Spinal cord (tissue), 10 donors: Measurements from ENCODE around the gene GAB4. TPM values are rescaled to one million over a fixed set of nuclear protein-coding genes. Genes with fewer than 3 reads are reported as not detected.

ENCODE experiments used
- DNase-seq, 6 donors: peaks; one replicate each; pipeline versions ENCODE4 v3.0.0 to v3.0.0-alpha.2; 2013 to 2015; ENCODE audit warnings: low spot score in 6 of 6, low read depth in 4 of 6
- H3K27ac ChIP-seq: one replicate; pipeline ENCODE4 v1.5.1; 2013; ENCODE audit warnings: low read depth, low read length, control low read depth
- H3K27me3 ChIP-seq: one replicate; pipeline ENCODE4 v1.6.1; 2013; ENCODE audit warnings: low read length; ENCODE audit not compliant: control insufficient read depth, insufficient read depth
- H3K36me3 ChIP-seq: one replicate; pipeline ENCODE4 v1.6.1; 2013; ENCODE audit warnings: low read length; ENCODE audit not compliant: control insufficient read depth, insufficient read depth
- H3K4me1 ChIP-seq: one replicate; pipeline ENCODE4 v1.6.1; 2013; ENCODE audit warnings: low read length; ENCODE audit not compliant: control insufficient read depth, insufficient read depth
- H3K4me3 ChIP-seq: one replicate; pipeline ENCODE4 v1.5.1; 2013; ENCODE audit warnings: low read depth, low read length, control low read depth
- H3K9me3 ChIP-seq: one replicate; pipeline ENCODE4 v1.6.1; 2013; ENCODE audit warnings: low read length; ENCODE audit not compliant: control insufficient read depth, insufficient read depth
- WGBS: methylation state at CpG from one replicate; pipeline ENCODE4 v1.1.5; 2013; ENCODE audit warnings: missing lambda C conversion rate; ENCODE audit not compliant: insufficient coverage; 5-methylcytosine and 5-hydroxymethylcytosine counted together
- polyA plus RNA-seq, 2 donors: library from polyadenylated mRNA; unstranded; fragments of 120-200 nt; gene quantifications; one replicate each; pipeline ENCODE4 v1.2.1, GENCODE V29; 2013; ENCODE audit not compliant: insufficient read length in 2 of 2
- total RNA-seq, 2 donors: library from RNA; depleted of rRNA in 1 of 2; stranded (reverse); fragments of 120-200 nt in 1 of 2; fragments of >200 nt in 1 of 2; gene quantifications; one replicate each; pipeline versions ENCODE4 v1.2.3 to v1.2.4, GENCODE V29; 2013 to 2014
- donor health status: healthy.

Gene GAB4
- total and polyA plus RNA-seq, 4 donors, result 0.06 to 0.36 (median 0.18) TPM

DNA sequence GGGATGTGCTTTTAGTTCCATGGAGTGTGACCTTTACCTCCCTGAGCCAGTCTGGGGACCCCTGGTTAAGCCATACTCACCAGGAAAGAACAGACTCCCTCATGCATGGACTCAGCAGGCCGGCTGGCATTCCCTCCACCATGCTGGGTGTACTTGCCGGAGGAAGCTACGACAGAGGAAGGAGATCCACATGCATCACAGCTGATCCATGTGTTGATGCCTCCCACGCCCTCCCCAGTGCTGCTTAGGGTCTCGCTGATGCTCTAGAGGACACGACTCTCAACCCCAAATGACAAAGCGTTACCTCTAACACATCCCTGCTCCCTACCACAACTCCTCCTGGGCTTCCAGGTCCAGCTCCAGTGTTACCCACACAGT lies 39.8 kb downstream of the GAB4 start:
- 76% methylated on average over 7 of the region's 7 CpGs for WGBS
- no peak for DNase-seq
- H3K27me3 ChIP-seq, result no peaks in the 10 kb centered on the region

DNA sequence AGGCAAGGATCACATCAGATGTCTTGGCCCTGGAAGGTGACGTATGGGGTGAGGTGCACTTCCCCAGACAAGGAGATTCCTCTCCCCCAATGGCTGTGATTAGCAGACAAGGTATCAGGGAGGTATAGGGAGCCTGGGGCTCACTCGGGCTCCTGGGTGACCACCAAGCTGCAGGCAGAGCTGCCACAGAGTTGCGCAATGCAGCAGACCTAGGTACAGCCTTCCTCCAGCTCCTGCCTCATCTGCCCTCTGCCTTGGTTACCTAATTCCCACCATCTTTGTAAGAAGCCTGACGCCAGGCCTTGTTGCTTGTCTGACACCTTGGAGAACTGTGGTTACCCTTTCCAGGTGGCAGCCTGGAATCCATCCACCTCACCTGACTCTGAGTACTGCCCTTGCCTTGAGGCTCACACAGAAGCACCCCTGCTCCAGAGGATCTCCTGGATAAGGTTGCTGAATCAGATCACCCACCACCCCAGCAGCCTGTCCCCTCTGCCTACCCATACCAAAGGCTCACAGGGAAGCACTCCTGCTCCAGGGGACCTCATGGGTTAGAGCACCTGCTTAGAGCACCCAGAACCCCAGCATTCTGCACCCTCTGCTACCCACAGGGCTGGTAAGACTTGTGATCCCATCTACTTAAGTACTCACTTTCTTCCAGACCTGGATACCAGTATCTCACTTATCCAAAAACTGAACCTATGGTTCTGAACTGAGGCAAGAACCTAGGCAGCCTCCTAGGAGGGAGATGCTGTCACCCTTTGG lies 40.4 kb downstream of the GAB4 start:
- Histone ChIP-seq H3K9me3 (no peaks in the 10 kb centered on the region), H3K4me1 (peaks cover 11% of the 10 kb centered on the region), H3K27ac (no peak overlapping the region), H3K4me3 (no peak overlapping the region), H3K36me3 (no peaks in the 10 kb centered on the region), H3K27me3 (no peaks in the 10 kb centered on the region)
- no peak for DNase-seq
- WGBS, result 82% methylated on average over 3 of the region's 4 CpGs

More for the DNA sequence above, 39.8 kb downstream of the GAB4 start:
- Histone ChIP-seq H3K36me3 (no peaks in the 10 kb centered on the region), H3K27ac (no peak overlapping the region), H3K4me1 (peaks cover 11% of the 10 kb centered on the region), H3K9me3 (no peaks in the 10 kb centered on the region), H3K4me3 (no peak overlapping the region)

DNA sequence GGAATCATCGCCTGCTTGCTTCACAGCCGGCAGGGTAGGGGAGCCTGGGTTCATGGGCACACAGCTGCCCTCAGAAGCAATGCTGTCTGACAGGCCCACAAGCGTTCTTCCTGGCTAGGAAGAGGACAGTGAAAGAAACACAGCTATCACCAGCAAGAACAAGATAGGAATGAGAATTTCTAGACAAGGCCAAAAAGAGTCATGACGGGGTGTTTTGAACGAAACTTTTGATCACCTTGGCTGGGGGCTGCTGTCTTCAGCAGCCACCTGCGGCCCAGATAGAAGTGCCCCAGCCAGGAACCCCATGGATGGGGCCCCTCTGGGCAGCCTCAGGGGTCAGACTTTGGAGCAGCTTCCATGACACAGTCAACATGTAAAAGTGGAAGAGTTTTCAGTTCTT lies 41.8 kb downstream of the GAB4 start:
- Histone ChIP-seq H3K9me3 (no peaks in the 10 kb centered on the region), H3K4me3 (no peak overlapping the region), H3K27me3 (no peaks in the 10 kb centered on the region), H3K27ac (no peak overlapping the region), H3K4me1 (peaks cover 11% of the 10 kb centered on the region), H3K36me3 (no peaks in the 10 kb centered on the region)
- WGBS, result 90% methylated on average over 6 of the region's 6 CpGs
- DNase-seq, result no peak

- no peak overlapping the region for H3K27ac ChIP-seq
- no peaks in the 10 kb centered on the region for H3K36me3 ChIP-seq
- WGBS, result 79% methylated on average over 4 of the region's 5 CpGs
- no peaks in the 10 kb centered on the region for H3K27me3 ChIP-seq
- no peak for DNase-seq
- H3K4me3 ChIP-seq, result no peak overlapping the region
- no peaks in the 10 kb centered on the region for H3K9me3 ChIP-seq
- H3K4me1 ChIP-seq, result peaks cover 7% of the 10 kb centered on the region
Measured at GRCh38 chr22:16965560-16965959, 42.5 kb downstream of the GAB4 start.

GRCh38 chr22:16965083-16965482 lies 42.9 kb downstream of the GAB4 start:
- H3K4me1 ChIP-seq, result peaks cover 7% of the 10 kb centered on the region
- no peaks in the 10 kb centered on the region for H3K9me3 ChIP-seq
- H3K27ac ChIP-seq, result no peak overlapping the region
- DNase-seq, result no peak
- no peaks in the 10 kb centered on the region for H3K36me3 ChIP-seq
- no peak overlapping the region for H3K4me3 ChIP-seq
- H3K27me3 ChIP-seq, result no peaks in the 10 kb centered on the region
- 90% methylated on average over 6 of the region's 7 CpGs for WGBS

DNA sequence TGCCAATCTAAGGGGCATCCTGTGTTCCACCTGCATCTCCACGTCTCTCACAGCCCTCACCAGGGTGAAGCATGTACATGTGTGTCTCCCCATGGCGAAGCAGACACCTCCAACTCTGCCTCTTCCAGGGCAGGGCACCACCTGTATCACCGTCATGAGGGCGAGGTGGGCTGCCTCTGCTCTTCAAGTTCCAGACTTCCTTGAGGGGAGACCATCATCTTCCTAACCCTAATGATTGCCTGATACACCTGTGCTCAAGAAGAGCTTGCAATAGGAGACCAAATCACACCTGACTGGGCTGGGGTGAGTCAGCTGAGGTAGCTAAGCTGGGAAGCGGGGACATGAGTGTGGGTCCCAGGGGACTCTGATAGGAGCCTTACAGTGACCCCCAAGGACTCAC lies 43.7 kb downstream of the GAB4 start:
- Histone ChIP-seq H3K36me3 (no peaks in the 10 kb centered on the region), H3K27ac (no peak overlapping the region), H3K4me1 (peaks cover 1% of the 10 kb centered on the region), H3K4me3 (no peak overlapping the region), H3K27me3 (no peaks in the 10 kb centered on the region), H3K9me3 (no peaks in the 10 kb centered on the region)
- WGBS, result 80% methylated on average over 5 of the region's 5 CpGs
- DNase-seq, result no peak

GRCh38 chr22:16963189-16963945 lies 44.7 kb downstream of the GAB4 start:
- Histone ChIP-seq H3K4me1 (no peaks in the 10 kb centered on the region), H3K36me3 (no peaks in the 10 kb centered on the region), H3K4me3 (no peak overlapping the region), H3K9me3 (no peaks in the 10 kb centered on the region), H3K27me3 (no peaks in the 10 kb centered on the region), H3K27ac (no peak overlapping the region)
- 89% methylated on average over 14 of the region's 18 CpGs for WGBS
- no peak for DNase-seq

- no peak overlapping the region for H3K27ac ChIP-seq
- 88% methylated on average over 7 of the region's 7 CpGs for WGBS
- H3K36me3 ChIP-seq, result no peaks in the 10 kb centered on the region
- H3K27me3 ChIP-seq, result no peaks in the 10 kb centered on the region
- no peaks in the 10 kb centered on the region for H3K9me3 ChIP-seq
- no peaks in the 10 kb centered on the region for H3K4me1 ChIP-seq
- no peak overlapping the region for H3K4me3 ChIP-seq
- DNase-seq, result no peak
Measured at GRCh38 chr22:16962501-16962900, 45.5 kb downstream of the GAB4 start.

- Histone ChIP-seq H3K27me3 (no peaks in the 10 kb centered on the region), H3K36me3 (no peaks in the 10 kb centered on the region), H3K27ac (no peak overlapping the region), H3K4me1 (no peaks in the 10 kb centered on the region), H3K4me3 (no peak overlapping the region), H3K9me3 (no peaks in the 10 kb centered on the region)
- no peak for DNase-seq
- WGBS, result 72% methylated on average over 13 of the region's 14 CpGs
Measured at GRCh38 chr22:16961477-16962186, 46.4 kb downstream of the GAB4 start.
